Kidney tubule cell (primary cell): ENCODE results near the gene TUBA1C.
"Not testable (repeated sequence)": the region's sequence is repeated elsewhere in the genome, so short reads cannot be mapped to it uniquely, and the experiment has no call there.

ENCODE experiments used
- DNase-seq: peaks from one replicate; pipeline ENCODE4 v3.0.0-alpha.2; 2018; ENCODE audit warnings: low spot score

TUBA1C gene

GRCh38 chr12:49255857-49256637 is 8.8 kb upstream of the TUBA1C start:
- DNase-seq, result no peak

- peak; percentile 34 for DNase-seq
Observed at GRCh38 chr12:49257508-49258184, 7.2 kb upstream of the TUBA1C start.

- DNase-seq, result no peak
Observed at GRCh38 chr12:49259452-49259851, 5.4 kb upstream of the TUBA1C start.

- DNase-seq, result peak; percentile 78
Observed at GRCh38 chr12:49260166-49260565, 4.7 kb upstream of the TUBA1C start.

- no peak for DNase-seq
Observed at GRCh38 chr12:49260571-49261363, 4.1 kb upstream of the TUBA1C start.

GRCh38 chr12:49261721-49262120 is 3.2 kb upstream of the TUBA1C start:
- DNase-seq, result no peak

- DNase-seq, result no peak
Observed at GRCh38 chr12:49263400-49263763, 1.5 kb upstream of the TUBA1C start.

GRCh38 chr12:49264466-49264872 is 413 bp upstream of the TUBA1C start:
- no peak for DNase-seq

GRCh38 chr12:49269191-49269590 is 4.3 kb downstream of the TUBA1C start:
- peak; percentile 91 for DNase-seq

- no peak for DNase-seq
Observed at GRCh38 chr12:49272790-49273725, 8.2 kb downstream of the TUBA1C start.

- DNase-seq, result peak; percentile 15
Observed at GRCh38 chr12:49273726-49274395, 9.0 kb downstream of the TUBA1C start.

GRCh38 chr12:49274396-49275069 is 9.7 kb downstream of the TUBA1C start:
- peak; percentile 24 for DNase-seq

- DNase-seq, result no peak
Observed at GRCh38 chr12:49276304-49277290, 11.7 kb downstream of the TUBA1C start.

- no peak for DNase-seq
Observed at GRCh38 chr12:49277466-49277865, 12.6 kb downstream of the TUBA1C start.

GRCh38 chr12:49279706-49280159 is 14.9 kb downstream of the TUBA1C start:
- peak; percentile 62 for DNase-seq

- DNase-seq, result not testable (repeated sequence)
Observed at GRCh38 chr12:49280545-49280944, 15.7 kb downstream of the TUBA1C start.

- no peak for DNase-seq
Observed at GRCh38 chr12:49282302-49282701, 17.4 kb downstream of the TUBA1C start.

GRCh38 chr12:49282740-49283375 is 18.0 kb downstream of the TUBA1C start:
- DNase-seq, result not testable (repeated sequence)
